ENCODE data around the gene MUCL3.

Gene MUCL3

DNA sequence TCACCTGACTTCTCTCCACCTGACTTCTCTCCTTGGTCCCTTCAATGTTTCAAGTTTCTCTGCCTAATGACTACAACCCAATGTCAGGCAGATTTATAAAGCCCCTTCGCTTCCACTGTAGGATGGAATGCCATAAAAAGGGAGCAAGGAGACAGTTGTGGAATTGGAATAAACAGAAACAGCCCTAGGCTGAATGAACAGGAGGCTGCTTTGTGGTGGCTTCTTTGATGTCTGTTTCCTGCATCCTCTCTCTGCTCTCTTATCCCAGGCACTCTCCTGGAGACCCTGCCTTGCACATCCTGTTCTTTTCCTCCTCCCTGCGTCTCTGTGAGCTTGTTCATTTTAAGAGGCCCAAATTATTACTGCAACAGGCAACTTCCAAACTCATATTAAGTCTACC, 16.9 kb downstream of the MUCL3 start:
- TF ChIP-seq, protein P1, sequence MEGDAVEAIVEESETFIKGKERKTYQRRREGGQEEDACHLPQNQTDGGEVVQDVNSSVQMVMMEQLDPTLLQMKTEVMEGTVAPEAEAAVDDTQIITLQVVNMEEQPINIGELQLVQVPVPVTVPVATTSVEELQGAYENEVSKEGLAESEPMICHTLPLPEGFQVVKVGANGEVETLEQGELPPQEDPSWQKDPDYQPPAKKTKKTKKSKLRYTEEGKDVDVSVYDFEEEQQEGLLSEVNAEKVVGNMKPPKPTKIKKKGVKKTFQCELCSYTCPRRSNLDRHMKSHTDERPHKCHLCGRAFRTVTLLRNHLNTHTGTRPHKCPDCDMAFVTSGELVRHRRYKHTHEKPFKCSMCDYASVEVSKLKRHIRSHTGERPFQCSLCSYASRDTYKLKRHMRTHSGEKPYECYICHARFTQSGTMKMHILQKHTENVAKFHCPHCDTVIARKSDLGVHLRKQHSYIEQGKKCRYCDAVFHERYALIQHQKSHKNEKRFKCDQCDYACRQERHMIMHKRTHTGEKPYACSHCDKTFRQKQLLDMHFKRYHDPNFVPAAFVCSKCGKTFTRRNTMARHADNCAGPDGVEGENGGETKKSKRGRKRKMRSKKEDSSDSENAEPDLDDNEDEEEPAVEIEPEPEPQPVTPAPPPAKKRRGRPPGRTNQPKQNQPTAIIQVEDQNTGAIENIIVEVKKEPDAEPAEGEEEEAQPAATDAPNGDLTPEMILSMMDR (IDR thresholded peaks at IDR 0.05): no peak

GRCh38 chr6:30960907-30961673, 20.3 kb downstream of the MUCL3 start:
- TF ChIP-seq, protein P1 (IDR thresholded peaks at IDR 0.05): no peak

DNA sequence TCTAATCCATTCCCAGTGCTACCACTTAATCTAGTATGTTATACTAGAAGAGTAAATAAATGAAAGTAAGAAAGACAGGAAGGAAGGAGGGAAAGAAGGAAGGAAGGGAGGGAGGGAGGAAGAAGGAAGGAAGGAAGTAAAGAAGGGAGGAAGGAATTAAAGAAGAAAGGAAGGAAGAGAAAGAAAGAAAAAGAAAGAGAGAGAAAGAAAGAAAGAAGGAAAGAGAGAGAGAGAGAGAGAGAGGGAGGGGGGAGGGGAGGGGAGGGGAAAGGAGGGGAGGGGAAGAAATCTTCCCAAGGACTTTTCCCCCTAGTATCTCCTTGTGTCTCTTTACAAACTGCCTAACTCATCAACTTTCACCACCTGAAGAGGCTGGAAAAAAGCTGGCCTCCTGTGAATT, 21.9 kb downstream of the MUCL3 start:
- TF ChIP-seq, protein P1 (IDR thresholded peaks at IDR 0.05): no peak

DNA sequence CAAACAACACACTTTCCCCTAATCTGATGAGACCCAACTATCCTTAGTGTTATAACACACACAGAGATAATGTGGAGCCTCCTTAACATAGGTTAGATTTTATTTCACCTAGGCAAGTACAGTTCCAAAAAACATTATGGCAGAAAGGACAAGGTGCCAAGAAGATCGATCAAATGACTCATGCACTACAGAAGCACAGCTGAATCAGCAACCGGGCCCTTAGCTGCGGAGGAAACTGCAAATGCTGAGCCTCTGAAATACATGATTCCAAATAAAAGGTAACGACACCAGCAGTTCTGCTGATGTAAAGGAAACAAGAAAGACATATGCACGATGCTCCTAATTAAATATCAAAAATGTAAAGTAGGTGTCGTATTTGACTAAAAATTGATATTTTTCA, 22.9 kb downstream of the MUCL3 start:
- TF ChIP-seq, protein P1 (IDR thresholded peaks at IDR 0.05): no peak

GRCh38 chr6:30964075-30964474, 23.3 kb downstream of the MUCL3 start:
- TF ChIP-seq, protein P1 (IDR thresholded peaks at IDR 0.05): no peak

- TF ChIP-seq, protein P1 (IDR thresholded peaks at IDR 0.05): no peak
Observed at GRCh38 chr6:30965140-30965601, 24.4 kb downstream of the MUCL3 start.

DNA sequence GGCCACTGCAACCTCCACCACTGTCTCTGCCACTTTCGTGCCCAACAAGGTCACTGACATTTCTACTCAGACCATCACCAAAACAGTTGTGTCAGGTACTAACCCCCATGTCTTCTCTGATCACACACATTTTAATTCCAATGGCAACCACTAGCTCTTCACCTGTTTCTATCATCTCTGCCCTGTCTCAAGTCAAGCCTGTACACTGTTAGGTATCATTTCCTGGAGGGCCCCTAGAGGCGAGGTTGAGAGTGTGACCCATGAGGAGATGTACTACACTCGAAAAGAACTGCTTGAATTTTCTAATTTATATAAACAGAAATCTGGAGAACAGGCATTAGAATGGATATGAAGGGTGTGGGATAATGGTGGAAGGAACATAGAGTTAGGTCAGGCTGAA, 25.4 kb downstream of the MUCL3 start:
- TF ChIP-seq, protein P1 (IDR thresholded peaks at IDR 0.05): no peak

All from LNCAP (cell line).